Esophagus (tissue), 2 donors: ENCODE data around the gene EPB41L2. TPM values are rescaled to one million over a fixed set of nuclear protein-coding genes. Genes with fewer than 3 reads are reported as not detected.
"Not testable (repeated sequence)": the region's sequence is repeated elsewhere in the genome, so short reads cannot be mapped to it uniquely, and the experiment has no call there.

Experiments used
- H3K27ac ChIP-seq, 2 donors: one replicate each; pipeline ENCODE4 v1.5.1; 2013; ENCODE audit warnings: low read depth in 2 of 2, mild to moderate bottlenecking in 2 of 2, inconsistent platforms in 1 of 2, low read length in 1 of 2, moderate library complexity in 1 of 2
- H3K27me3 ChIP-seq, 2 donors: one replicate each; pipeline ENCODE4 v1.6.1; 2013; ENCODE audit warnings: low read length in 2 of 2, control low read depth in 1 of 2, mild to moderate bottlenecking in 1 of 2; ENCODE audit not compliant: insufficient read depth in 2 of 2, control insufficient read depth in 1 of 2
- H3K36me3 ChIP-seq, 2 donors: one replicate each; pipeline ENCODE4 v1.6.1; 2013; ENCODE audit warnings: low read length in 1 of 2; ENCODE audit not compliant: control insufficient read depth in 2 of 2, insufficient read depth in 2 of 2
- H3K4me1 ChIP-seq, 2 donors: one replicate each; pipeline ENCODE4 v1.6.1; 2013; ENCODE audit warnings: low read length in 1 of 2; ENCODE audit not compliant: control insufficient read depth in 2 of 2, insufficient read depth in 2 of 2
- H3K4me3 ChIP-seq, 2 donors: one replicate each; pipeline ENCODE4 v1.5.1; 2013; ENCODE audit warnings: low read length in 2 of 2, mild to moderate bottlenecking in 2 of 2, low read depth in 1 of 2, moderate library complexity in 1 of 2
- H3K9me3 ChIP-seq, 2 donors: one replicate each; pipeline ENCODE4 v1.6.1; 2013; ENCODE audit warnings: mild to moderate bottlenecking in 2 of 2, low read depth in 1 of 2, low read length in 1 of 2, moderate library complexity in 1 of 2; ENCODE audit not compliant: control insufficient read depth in 2 of 2, insufficient read depth in 1 of 2
- WGBS, 2 donors: extraction: QIAGEN DNeasy Blood & Tissue Kit; methylation state at CpG; one replicate each; pipeline ENCODE4 v1.1.7; 2013; 5-methylcytosine and 5-hydroxymethylcytosine counted together
- polyA plus RNA-seq, 2 donors: library from polyadenylated mRNA; stranded (reverse); fragments of 200-250 nt; gene quantifications; one replicate each; pipeline ENCODE4 v1.2.3, GENCODE V29; 2013
- donor health status: healthy with polysubstance abuse.
- donor health status: Bipolar disorder and iron deficiency.

EPB41L2 gene
- polyA plus RNA-seq, 2 donors: 6.7 to 7.8 TPM

DNA sequence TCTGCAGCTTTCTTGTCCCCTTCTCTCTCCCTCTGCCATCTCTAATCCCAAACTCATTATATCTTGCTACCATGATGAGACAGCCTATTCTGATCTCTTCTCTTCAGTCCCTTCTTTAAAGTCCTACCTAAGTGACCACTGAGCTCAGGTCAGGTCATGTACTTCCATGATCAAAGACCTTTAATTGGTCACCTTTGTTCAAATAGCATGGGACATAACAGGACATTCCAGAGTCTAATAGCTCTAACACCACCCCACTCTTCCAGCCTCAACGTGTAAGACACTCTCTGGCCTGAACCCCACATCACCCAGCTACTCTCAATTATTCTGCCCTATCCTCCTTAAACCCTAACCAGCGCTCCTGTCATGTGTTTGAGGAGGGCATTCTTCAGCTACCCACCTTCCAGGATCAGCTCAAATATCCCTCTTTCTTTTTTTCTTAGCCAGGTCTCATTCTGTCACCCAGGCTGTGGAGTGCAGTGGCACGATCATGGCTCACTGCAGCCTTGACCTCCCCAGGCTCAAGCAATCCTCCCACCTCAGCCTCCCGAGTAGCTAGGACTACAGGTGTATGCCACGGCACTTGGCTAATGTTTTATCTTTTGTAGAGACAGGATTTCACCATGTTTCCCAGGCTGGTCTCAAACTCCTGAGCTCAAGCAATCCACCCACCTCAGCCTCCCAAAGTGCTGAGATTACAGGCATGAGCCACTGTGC, 237.9 kb downstream of the EPB41L2 start:
- H3K27ac ChIP-seq: no peak overlapping the region
- no peaks in the 10 kb centered on the region for H3K9me3 ChIP-seq
- H3K27me3 ChIP-seq: no peaks in the 10 kb centered on the region
- no peaks in the 10 kb centered on the region for H3K36me3 ChIP-seq
- no peaks in the 10 kb centered on the region for H3K4me1 ChIP-seq
- H3K4me3 ChIP-seq: no peak overlapping the region
- WGBS, 2 donors: 76 to 82% methylated on average over 5 of the region's 5 CpGs

DNA sequence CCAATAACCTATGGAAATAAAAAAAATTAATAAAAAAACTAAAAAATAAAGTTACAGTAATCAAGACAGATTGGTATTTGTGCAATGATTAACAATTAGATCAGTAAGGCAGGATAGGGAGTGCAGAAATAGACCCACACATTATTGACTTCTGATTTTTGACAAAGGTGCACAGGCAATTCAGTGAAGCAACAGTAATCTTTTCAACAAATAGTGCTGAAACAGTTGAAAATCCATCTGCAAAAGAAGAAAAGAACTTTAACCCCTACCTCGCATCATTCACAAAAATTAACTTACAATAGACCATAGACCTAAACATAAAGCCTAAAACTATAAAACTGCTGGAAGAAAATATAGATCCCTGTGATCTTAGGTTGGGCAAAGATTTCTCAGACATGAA, 240.3 kb downstream of the EPB41L2 start:
- no peaks in the 10 kb centered on the region for H3K36me3 ChIP-seq
- no peaks in the 10 kb centered on the region for H3K27me3 ChIP-seq
- no peak overlapping the region for H3K4me3 ChIP-seq
- H3K4me1 ChIP-seq: no peaks in the 10 kb centered on the region
- H3K9me3 ChIP-seq: no peaks in the 10 kb centered on the region
- 84 to 89% methylated on average over 1 of the region's 1 CpG for WGBS, 2 donors
- no peak overlapping the region for H3K27ac ChIP-seq

DNA sequence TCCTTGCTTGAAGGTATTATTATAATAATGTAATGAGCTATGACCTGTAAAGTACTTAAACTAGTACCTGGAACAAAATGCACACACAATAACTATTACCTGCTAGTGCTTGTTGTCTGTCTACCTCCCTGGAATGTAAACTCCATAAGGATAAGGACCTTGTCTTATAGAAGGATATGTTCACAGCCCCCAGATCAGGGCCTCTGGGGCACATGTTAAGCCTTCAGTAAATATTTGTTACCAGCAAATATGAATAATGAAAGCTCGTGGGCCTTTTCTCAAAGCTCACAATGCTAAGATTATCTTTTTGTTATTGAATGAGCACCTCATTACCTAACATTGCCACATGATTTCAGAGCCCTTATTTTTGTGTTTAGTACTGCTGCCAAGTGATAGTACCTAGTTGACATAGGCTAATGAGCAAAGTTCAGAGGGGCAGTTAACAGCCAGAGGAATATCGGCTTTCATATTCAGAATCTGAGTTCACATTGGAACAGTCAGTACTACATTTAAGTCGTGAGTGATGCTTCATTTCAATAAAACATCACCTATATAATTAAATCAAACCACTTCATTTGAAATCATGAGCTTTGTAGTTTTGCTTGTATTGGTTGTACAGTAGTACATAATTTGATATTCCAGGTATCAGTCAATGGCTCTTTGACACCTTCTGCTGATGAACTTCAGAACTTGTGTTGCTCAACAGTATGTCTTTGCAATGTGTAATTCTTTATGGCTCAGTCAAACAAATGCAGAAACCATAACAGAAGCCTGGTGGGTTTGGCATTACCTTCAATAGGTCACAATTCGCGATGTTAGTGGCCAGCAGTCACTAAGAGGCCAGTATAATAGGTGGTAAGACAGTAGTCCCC, 247.6 kb downstream of the EPB41L2 start:
- Histone ChIP-seq H3K27me3 (no peaks in the 10 kb centered on the region), H3K4me3 (no peak overlapping the region), H3K27ac (no peak overlapping the region), H3K9me3 (no peaks in the 10 kb centered on the region), H3K4me1 (no peaks in the 10 kb centered on the region), H3K36me3 (no peaks in the 10 kb centered on the region)
- 61 to 82% methylated on average over 5 of the region's 5 CpGs for WGBS, 2 donors

DNA sequence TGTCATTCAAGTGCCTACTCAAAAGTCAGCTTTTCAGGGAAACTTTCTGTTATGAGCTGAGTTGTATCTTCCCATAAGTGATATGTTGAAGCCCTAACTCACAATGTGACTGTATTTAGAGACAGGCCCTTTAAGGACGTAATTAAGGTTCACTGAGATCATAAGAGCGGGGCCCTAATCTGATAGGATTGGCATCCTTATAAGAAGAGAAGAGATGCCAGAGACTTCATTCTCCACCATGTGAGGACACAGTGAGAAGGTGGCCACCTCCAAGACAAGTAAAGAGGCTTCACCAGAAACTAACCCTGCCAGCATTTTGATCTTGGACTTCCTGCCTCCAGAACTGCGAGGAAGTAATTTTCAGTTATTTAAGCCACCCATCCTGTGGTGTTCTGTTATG, 248.5 kb downstream of the EPB41L2 start:
- no peak overlapping the region for H3K4me3 ChIP-seq
- no peaks in the 10 kb centered on the region for H3K36me3 ChIP-seq
- H3K27ac ChIP-seq: no peak overlapping the region
- no peaks in the 10 kb centered on the region for H3K27me3 ChIP-seq
- 90 to 93% methylated on average over 3 of the region's 3 CpGs for WGBS, 2 donors
- no peaks in the 10 kb centered on the region for H3K9me3 ChIP-seq
- H3K4me1 ChIP-seq: no peaks in the 10 kb centered on the region

DNA sequence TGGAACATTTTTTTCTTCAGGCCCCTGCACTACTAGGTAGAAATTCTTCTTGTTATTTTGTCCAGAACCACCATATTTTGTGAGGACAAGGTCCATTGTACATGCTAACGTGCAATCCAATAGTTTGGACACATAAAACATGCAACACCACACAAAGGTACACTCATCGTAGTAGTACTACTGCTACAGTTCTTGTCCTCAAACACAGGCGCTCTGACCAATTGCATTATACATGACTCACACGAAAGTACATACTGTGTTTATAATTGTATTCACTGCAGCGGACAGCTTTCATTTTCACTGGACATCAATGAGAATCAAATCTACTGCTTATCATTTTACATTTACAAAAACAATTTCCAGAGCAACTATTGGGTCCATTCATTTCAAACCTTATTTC, 251.1 kb downstream of the EPB41L2 start:
- H3K27ac ChIP-seq: no peak overlapping the region
- 92% methylated on average over 5 of the region's 5 CpGs for WGBS, 2 donors
- H3K27me3 ChIP-seq: no peaks in the 10 kb centered on the region
- H3K9me3 ChIP-seq: no peaks in the 10 kb centered on the region
- no peaks in the 10 kb centered on the region for H3K36me3 ChIP-seq
- H3K4me3 ChIP-seq: no peak overlapping the region
- H3K4me1 ChIP-seq: no peaks in the 10 kb centered on the region

DNA sequence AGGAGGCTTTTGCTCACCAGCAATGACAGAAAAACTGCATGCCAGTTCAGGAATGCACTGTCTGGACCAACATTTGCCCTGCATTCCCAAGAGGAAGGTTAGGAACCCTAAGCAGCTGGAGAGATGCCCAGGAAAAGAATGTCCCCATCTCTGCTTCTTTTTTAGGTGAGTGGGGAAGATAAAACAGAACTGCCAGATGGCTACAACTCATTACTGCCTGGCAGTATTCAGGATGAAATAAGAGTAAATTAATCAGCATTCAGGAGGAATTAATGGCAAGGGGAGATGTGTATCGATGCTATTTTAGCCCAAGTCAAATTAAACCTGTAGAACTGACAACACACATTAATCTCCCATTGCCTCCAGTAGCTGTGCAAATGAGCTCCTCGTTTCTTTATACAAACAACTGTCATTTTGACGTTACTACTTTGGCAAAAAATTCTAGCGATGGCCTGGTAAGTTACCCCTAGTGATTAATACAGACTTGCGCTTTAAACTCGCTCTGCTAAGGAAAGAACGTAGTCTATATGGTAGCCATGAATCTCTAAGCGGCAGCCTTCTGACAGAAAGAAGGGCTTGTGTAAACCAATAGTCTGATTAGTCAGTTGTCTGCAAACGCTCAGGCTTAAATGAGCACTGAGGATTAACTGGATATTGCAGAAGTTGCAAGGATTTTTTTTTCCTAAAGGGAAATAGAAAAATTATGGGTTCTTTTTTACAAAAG, 252.6 kb downstream of the EPB41L2 start:
- 35 to 39% methylated on average over 9 of the region's 9 CpGs for WGBS, 2 donors
- H3K27me3 ChIP-seq: no peaks in the 10 kb centered on the region
- no peak overlapping the region for H3K4me3 ChIP-seq
- no peaks in the 10 kb centered on the region for H3K36me3 ChIP-seq
- H3K4me1 ChIP-seq: no peaks in the 10 kb centered on the region
- no peak overlapping the region for H3K27ac ChIP-seq
- no peaks in the 10 kb centered on the region for H3K9me3 ChIP-seq

DNA sequence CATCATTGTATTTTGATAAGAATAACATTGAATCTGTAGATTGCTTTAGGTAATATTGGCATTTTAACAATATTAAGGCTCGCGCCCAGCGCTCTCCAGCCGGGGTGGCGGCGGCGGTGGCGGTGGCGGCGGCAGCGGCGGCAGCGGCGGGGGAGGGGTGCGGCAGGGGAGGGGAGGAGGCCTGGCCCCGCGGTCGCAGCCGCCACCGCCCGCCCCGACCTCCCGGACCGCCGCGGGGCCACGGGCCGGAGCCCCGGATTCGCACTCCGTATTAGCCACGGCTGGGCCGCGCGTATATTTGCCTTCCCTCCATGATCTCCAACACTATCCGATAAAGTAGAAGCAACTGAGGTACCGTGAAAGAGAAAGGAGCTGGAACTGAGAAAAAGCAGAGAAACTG, 261.7 kb downstream of the EPB41L2 start:
- H3K4me1 ChIP-seq, H3K9me3 ChIP-seq, H3K27me3 ChIP-seq, H3K36me3 ChIP-seq, H3K27ac ChIP-seq, H3K4me3 ChIP-seq: not testable (repeated sequence)
- 96 to 99% methylated on average over 35 to 36 of the region's 37 CpGs for WGBS, 2 donors

DNA sequence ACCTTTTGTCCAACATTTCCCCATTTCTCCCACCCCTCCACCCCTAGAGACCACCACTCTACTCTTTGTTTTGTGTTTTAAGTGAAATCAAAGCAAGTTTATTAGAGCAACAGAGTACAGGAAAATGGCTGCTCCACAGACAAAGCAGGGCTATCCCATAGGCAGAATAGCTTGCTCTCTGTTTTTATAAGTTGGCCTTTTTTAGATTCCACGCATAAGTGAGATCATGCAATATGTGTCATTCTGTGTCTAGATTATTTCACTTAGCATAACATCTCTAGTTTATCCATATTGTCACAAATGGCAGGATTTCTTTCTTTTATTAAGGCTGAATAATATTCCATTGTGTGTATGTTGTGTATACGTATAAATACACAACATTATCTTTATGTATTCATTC, 266.0 kb downstream of the EPB41L2 start:
- Histone ChIP-seq H3K36me3 (no peaks in the 10 kb centered on the region), H3K27me3 (no peaks in the 10 kb centered on the region), H3K27ac (no peak overlapping the region), H3K9me3 (no peaks in the 10 kb centered on the region), H3K4me1 (no peaks in the 10 kb centered on the region), H3K4me3 (no peak overlapping the region)
- WGBS, 2 donors: 93 to 94% methylated on average over 2 of the region's 2 CpGs

DNA sequence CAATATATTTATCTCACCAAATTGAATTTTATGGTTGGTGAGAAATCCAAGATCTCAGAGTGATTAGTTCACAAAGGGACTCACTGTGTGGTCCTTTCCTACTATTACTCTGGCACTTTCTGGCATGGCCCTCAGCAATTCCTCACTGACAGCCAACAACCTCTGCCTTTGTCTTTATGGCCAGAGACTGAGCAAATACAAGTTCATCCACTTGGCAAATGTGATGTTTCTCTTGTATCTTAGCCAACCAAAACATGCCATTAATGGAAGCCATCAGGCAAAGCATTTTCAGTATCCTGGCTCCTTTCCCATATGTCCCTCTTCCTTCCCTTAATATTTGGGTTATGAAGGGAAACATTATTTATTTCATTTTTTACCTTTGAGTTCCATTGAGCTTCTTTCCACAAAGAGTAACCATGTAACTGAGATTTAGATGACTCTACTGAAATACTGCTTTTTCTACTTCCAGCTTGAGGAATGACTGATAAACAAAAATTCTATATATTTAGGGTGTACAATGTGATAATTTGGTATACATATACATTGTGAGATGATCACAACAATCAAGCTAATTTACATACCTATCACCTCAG, 266.6 kb downstream of the EPB41L2 start:
- no peaks in the 10 kb centered on the region for H3K36me3 ChIP-seq
- no peaks in the 10 kb centered on the region for H3K9me3 ChIP-seq
- no peaks in the 10 kb centered on the region for H3K4me1 ChIP-seq
- no peak overlapping the region for H3K27ac ChIP-seq
- no peak overlapping the region for H3K4me3 ChIP-seq
- no peaks in the 10 kb centered on the region for H3K27me3 ChIP-seq
